ENCODE data around the gene TUBB8B.
"Not testable (repeated sequence)": the region's sequence is repeated elsewhere in the genome, so short reads cannot be mapped to it uniquely, and the experiment has no call there.

TUBB8B gene

GRCh38 chr18:11383-12274 lies 37.8 kb downstream of the TUBB8B start:
- DNase-seq = not testable (repeated sequence)

GRCh38 chr18:10624-11184 lies 38.7 kb downstream of the TUBB8B start:
- DNase-seq = not testable (repeated sequence)

- peak in 1 of 2 donors; percentile 3 for DNase-seq
These were observed 39.5 kb downstream of the TUBB8B start for GRCh38 chr18:9937-10336.
